ENCODE data around the gene MEIS2. TPM values are rescaled to one million over a fixed set of nuclear protein-coding genes. Genes with fewer than 3 reads are reported as not detected.

The MEIS2 gene
- total RNA-seq, 1 donor from 2014 or later, result 76.9 TPM

GRCh38 chr15:37090543-37091175 is 9.7 kb downstream of the MEIS2 start:
- Histone ChIP-seq H3K4me3 (no peak overlapping the region), H3K27me3 (no peaks in the 10 kb centered on the region), H3K36me3 (no peaks in the 10 kb centered on the region), H3K27ac (no peak overlapping the region), H3K4me1 (peaks cover 47% of the 10 kb centered on the region), H3K9me3 (no peaks in the 10 kb centered on the region)
- no peak for TF ChIP-seq POLR2A (IDR thresholded peaks at IDR 0.05)
- TF ChIP-seq POLR2AphosphoS5 (IDR thresholded peaks at IDR 0.05; ENCODE audit: insufficient read depth in 1 of 2, low read depth in 1 of 2), result no peak
- TF ChIP-seq CTCF (IDR thresholded peaks at IDR 0.05), result no peak
- no peak for DNase-seq (ENCODE audit: extremely low spot score in 2 of 2)
- intact Hi-C loops (cut with DNase I), result no loop called here

GRCh38 chr15:37088436-37088835 is 11.9 kb downstream of the MEIS2 start:
- intact Hi-C loops (cut with DNase I), result no loop called here
- Histone ChIP-seq H3K27me3 (no peaks in the 10 kb centered on the region), H3K4me3 (no peak overlapping the region), H3K4me1 (peaks cover 32% of the 10 kb centered on the region), H3K36me3 (no peaks in the 10 kb centered on the region), H3K27ac (no peak overlapping the region), H3K9me3 (no peaks in the 10 kb centered on the region)
- no peak for DNase-seq (ENCODE audit: extremely low spot score in 2 of 2)
- TF ChIP-seq CTCF (IDR thresholded peaks at IDR 0.05) (no peak), POLR2AphosphoS5 (IDR thresholded peaks at IDR 0.05; ENCODE audit: insufficient read depth in 1 of 2, low read depth in 1 of 2) (no peak), POLR2A (IDR thresholded peaks at IDR 0.05) (no peak)

GRCh38 chr15:37087131-37087588 is 13.2 kb downstream of the MEIS2 start:
- TF ChIP-seq POLR2AphosphoS5 (IDR thresholded peaks at IDR 0.05; ENCODE audit: insufficient read depth in 1 of 2, low read depth in 1 of 2), result no peak
- intact Hi-C loops (cut with DNase I), result no loop called here
- H3K36me3 ChIP-seq, result peaks cover 0 to 6% of the 10 kb centered on the region in 2 donors
- peaks cover 25% of the 10 kb centered on the region for H3K4me1 ChIP-seq
- H3K4me3 ChIP-seq, result no peak overlapping the region
- no peaks in the 10 kb centered on the region for H3K27me3 ChIP-seq
- no peak overlapping the region for H3K27ac ChIP-seq
- no peaks in the 10 kb centered on the region for H3K9me3 ChIP-seq
- DNase-seq (ENCODE audit: extremely low spot score in 2 of 2), result no peak

- DNase-seq (ENCODE audit: extremely low spot score in 2 of 2), result no peak
- no peaks in the 10 kb centered on the region for H3K27me3 ChIP-seq
- TF ChIP-seq POLR2AphosphoS5 (IDR thresholded peaks at IDR 0.05; ENCODE audit: insufficient read depth in 1 of 2, low read depth in 1 of 2), result no peak
- no peak for TF ChIP-seq POLR2A (IDR thresholded peaks at IDR 0.05)
- no peak for TF ChIP-seq CTCF (IDR thresholded peaks at IDR 0.05)
- H3K4me1 ChIP-seq, result peaks cover 25% of the 10 kb centered on the region
- peaks cover 0 to 10% of the 10 kb centered on the region in 2 donors for H3K36me3 ChIP-seq
- intact Hi-C loops (cut with DNase I), result no loop called here
- H3K9me3 ChIP-seq, result no peaks in the 10 kb centered on the region
- no peak overlapping the region for H3K27ac ChIP-seq
- no peak overlapping the region for H3K4me3 ChIP-seq
Measured at GRCh38 chr15:37086521-37086920, 13.8 kb downstream of the MEIS2 start.

- H3K4me3 ChIP-seq, result no peak overlapping the region
- no peak overlapping the region for H3K27ac ChIP-seq
- peaks cover 25% of the 10 kb centered on the region for H3K4me1 ChIP-seq
Measured at GRCh38 chr15:37086120-37086519, 14.2 kb downstream of the MEIS2 start.

More at GRCh38 chr15:37086120-37086519, 14.2 kb downstream of the MEIS2 start:
- H3K36me3 ChIP-seq, result peaks cover 0 to 10% of the 10 kb centered on the region in 2 donors
- DNase-seq (ENCODE audit: extremely low spot score in 2 of 2), result no peak
- intact Hi-C loops (cut with DNase I), result no loop called here
- TF ChIP-seq CTCF (IDR thresholded peaks at IDR 0.05) (no peak), POLR2AphosphoS5 (IDR thresholded peaks at IDR 0.05; ENCODE audit: insufficient read depth in 1 of 2, low read depth in 1 of 2) (no peak), POLR2A (IDR thresholded peaks at IDR 0.05) (no peak)
- no peaks in the 10 kb centered on the region for H3K27me3 ChIP-seq
- H3K9me3 ChIP-seq, result no peaks in the 10 kb centered on the region

Data from vagina (tissue), 2 donors.